ENCODE measurements around the gene STK11. TPM values are rescaled to one million over a fixed set of nuclear protein-coding genes. Genes with fewer than 3 reads are reported as not detected.

Gene STK11
- total RNA-seq, 4 donors from 2014 or later = 98.4 to 135 (median 117) TPM

- Histone ChIP-seq H3K4me1 (peaks cover 10 to 50% (median 36%) of the 10 kb centered on the region in 4 donors), H3K36me3 (peaks cover 0 to 32% (median 0%) of the 10 kb centered on the region in 3 donors), H3K9me3 (no peaks in the 10 kb centered on the region), H3K27ac (peak overlapping the region; percentile 99 to 100 (median 100)), H3K4me3 (peak overlapping the region; percentile 86 to 93 (median 88)), H3K27me3 (no peaks in the 10 kb centered on the region)
- DNase-seq = peak; percentile 96 to 98 (median 97)
- TF ChIP-seq POLR2A (IDR thresholded peaks at IDR 0.05) = peak; percentile 90 to 92
- no peak for TF ChIP-seq CTCF (IDR thresholded peaks at IDR 0.05)
Measured at GRCh38 chr19:1249298-1249989, 43.9 kb downstream of the STK11 start.

DNA sequence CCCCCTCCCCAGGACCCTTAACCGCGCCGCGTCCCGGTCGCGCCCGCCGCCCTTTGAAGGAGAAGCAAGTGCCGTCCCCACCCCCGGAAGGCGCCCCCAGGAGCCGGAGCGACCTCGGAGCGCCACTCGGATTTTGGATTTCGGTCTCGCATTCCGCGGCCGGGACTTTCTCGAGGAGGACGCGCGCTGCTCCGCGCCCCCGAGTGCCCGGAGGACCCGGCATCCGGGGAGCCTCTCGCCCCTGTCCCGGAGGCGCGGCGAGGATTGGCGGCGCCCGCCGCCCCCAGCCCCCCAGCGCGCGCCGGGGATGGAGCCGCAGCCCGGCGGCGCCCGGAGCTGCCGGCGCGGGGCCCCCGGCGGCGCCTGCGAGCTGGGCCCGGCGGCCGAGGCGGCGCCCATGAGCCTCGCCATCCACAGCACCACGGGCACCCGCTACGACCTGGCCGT lies 44.4 kb downstream of the STK11 start:
- Histone ChIP-seq H3K4me1 (peaks cover 8 to 50% (median 34%) of the 10 kb centered on the region in 4 donors), H3K4me3 (peak overlapping the region; percentile 86 to 93 (median 88)), H3K27ac (peak overlapping the region; percentile 95 to 100 (median 100)), H3K9me3 (no peaks in the 10 kb centered on the region), H3K36me3 (peaks cover 0 to 37% (median 0%) of the 10 kb centered on the region in 3 donors), H3K27me3 (no peaks in the 10 kb centered on the region)
- no peak for TF ChIP-seq CTCF (IDR thresholded peaks at IDR 0.05)
- TF ChIP-seq POLR2A (IDR thresholded peaks at IDR 0.05) = no peak
- DNase-seq = no peak

GRCh38 chr19:1250437-1251260 lies 45.1 kb downstream of the STK11 start:
- no peaks in the 10 kb centered on the region for H3K27me3 ChIP-seq
- TF ChIP-seq CTCF (IDR thresholded peaks at IDR 0.05) = no peak
- TF ChIP-seq POLR2A (IDR thresholded peaks at IDR 0.05) = no peak
- peak; percentile 68 to 88 (median 80) for DNase-seq
- no peaks in the 10 kb centered on the region for H3K9me3 ChIP-seq
- H3K4me3 ChIP-seq = peak overlapping the region; percentile 86 to 93 (median 88)
- peaks cover 0 to 44% (median 0%) of the 10 kb centered on the region in 3 donors for H3K36me3 ChIP-seq
- H3K27ac ChIP-seq = peak overlapping the region; percentile 95 to 100 (median 100)
- peaks cover 7 to 50% (median 34%) of the 10 kb centered on the region in 4 donors for H3K4me1 ChIP-seq

DNA sequence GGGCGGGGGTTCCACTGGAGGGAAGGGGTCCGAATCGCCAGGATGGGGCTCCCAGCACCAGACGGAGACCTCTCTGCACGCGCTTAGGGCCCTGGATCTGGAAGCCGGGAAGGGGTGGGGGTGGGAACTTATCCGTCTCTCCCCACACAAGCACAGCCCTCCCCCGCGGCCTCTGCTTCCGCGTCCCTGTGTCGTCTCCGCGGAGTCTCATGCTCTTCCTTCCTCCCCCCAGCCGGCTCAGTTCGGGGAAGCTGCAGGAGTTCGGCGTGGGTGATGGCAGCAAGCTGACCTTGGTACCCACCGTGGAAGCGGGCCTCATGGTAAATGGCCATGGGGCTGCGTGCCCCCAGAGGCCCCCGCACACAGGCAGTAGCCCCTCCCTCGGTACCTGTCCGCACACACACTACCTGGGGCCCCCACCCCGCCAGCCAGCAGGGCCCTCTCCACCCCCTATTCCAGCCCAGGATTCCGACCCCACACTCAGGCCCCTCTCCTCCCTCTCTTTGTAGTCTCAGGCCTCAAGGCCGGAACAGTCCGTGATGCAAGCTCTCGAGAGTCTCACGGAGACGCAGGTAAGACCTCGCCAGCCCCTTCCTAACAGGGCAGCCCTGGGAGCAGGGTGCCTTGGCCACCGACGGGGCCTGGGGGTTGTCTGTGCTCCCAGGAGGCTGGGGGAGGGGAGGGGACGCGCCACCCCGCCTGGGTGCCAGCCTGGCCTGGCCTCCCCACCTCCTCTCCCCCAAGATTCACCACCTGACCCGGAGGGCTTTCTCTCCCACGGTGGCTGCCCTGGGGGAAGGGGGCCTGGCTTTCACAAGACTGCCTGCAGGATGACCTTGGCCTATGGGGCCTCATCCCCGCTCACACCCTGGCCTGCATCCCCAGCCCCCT lies 46.0 kb downstream of the STK11 start:
- DNase-seq = peak; percentile 80 to 92 (median 81)
- H3K27me3 ChIP-seq = no peaks in the 10 kb centered on the region
- TF ChIP-seq CTCF (IDR thresholded peaks at IDR 0.05) (no peak), POLR2A (IDR thresholded peaks at IDR 0.05) (no peak)
- H3K4me3 ChIP-seq = peak overlapping the region; percentile 86 to 93 (median 88)
- H3K4me1 ChIP-seq = peaks cover 7 to 51% (median 32%) of the 10 kb centered on the region in 4 donors
- H3K27ac ChIP-seq = peak overlapping the region; percentile 95 to 100 (median 100)
- H3K9me3 ChIP-seq = no peaks in the 10 kb centered on the region
- peaks cover 0 to 53% (median 0%) of the 10 kb centered on the region in 3 donors for H3K36me3 ChIP-seq
